H9 (cell line): ENCODE measurements around the gene AFAP1. TPM values are rescaled to one million over a fixed set of nuclear protein-coding genes. Genes with fewer than 3 reads are reported as not detected.

ENCODE experiments used
- DNase-seq: peaks from one replicate; pipeline ENCODE4 v3.0.0-alpha.2; 2017
- H2AFZ ChIP-seq: one replicate; pipeline ENCODE4 v1.6.1; 2013; ENCODE audit warnings: mild to moderate bottlenecking, low read length, control low read depth, moderate library complexity
- H2AK5ac ChIP-seq: 2 replicates; pipeline ENCODE4 v1.6.1; 2013; ENCODE audit warnings: low read length, control low read depth, mixed read lengths; ENCODE audit not compliant: insufficient read length
- H2BK120ac ChIP-seq: one replicate; pipeline ENCODE4 v1.6.1; 2013; ENCODE audit warnings: low read depth, mild to moderate bottlenecking, low read length, control low read depth, inconsistent platforms; ENCODE audit not compliant: poor library complexity, severe bottlenecking
- H2BK12ac ChIP-seq: 2 replicates; pipeline ENCODE4 v1.6.1; 2013; ENCODE audit warnings: low read length, control low read depth, mixed read lengths, low read depth; ENCODE audit not compliant: insufficient read length
- H2BK15ac ChIP-seq: 2 replicates; pipeline ENCODE4 v1.6.1; 2013; ENCODE audit warnings: low read depth, low read length, control low read depth
- H2BK20ac ChIP-seq: one replicate; pipeline ENCODE4 v1.6.1; 2013; ENCODE audit warnings: low read depth, mild to moderate bottlenecking, low read length, control low read depth, inconsistent platforms; ENCODE audit not compliant: poor library complexity, severe bottlenecking
- H2BK5ac ChIP-seq: 2 replicates; pipeline ENCODE4 v1.6.1; 2013; ENCODE audit warnings: low read length, control low read depth, mixed read lengths; ENCODE audit not compliant: insufficient read length
- H3K14ac ChIP-seq: 2 replicates; pipeline ENCODE4 v1.6.1; 2013; ENCODE audit warnings: low read length, control low read depth; ENCODE audit not compliant: insufficient read depth
- H3K18ac ChIP-seq: 2 replicates; pipeline ENCODE4 v1.6.1; 2013; ENCODE audit warnings: low read depth, mild to moderate bottlenecking, mixed read lengths, low read length, control low read depth; ENCODE audit not compliant: insufficient read length
- H3K23ac ChIP-seq: 2 replicates; pipeline ENCODE4 v1.6.1; 2013; ENCODE audit warnings: low read length, control low read depth, mixed read lengths, low read depth; ENCODE audit not compliant: insufficient read length
- H3K23me2 ChIP-seq: 2 replicates; pipeline ENCODE4 v1.6.1; 2013; ENCODE audit warnings: low read depth, mild to moderate bottlenecking, mixed read lengths, low read length, control low read depth; ENCODE audit not compliant: insufficient read length, poor library complexity, severe bottlenecking
- H3K27ac ChIP-seq: 2 replicates; pipeline ENCODE4 v1.5.1; 2013; ENCODE audit warnings: low read length, control low read depth, mixed read lengths, low read depth; ENCODE audit not compliant: insufficient read length
- H3K27me3 ChIP-seq: 2 replicates; pipeline ENCODE4 v1.6.1; 2013; ENCODE audit warnings: low read length, control low read depth, inconsistent platforms; ENCODE audit not compliant: insufficient read depth
- H3K4ac ChIP-seq: 2 replicates; pipeline ENCODE4 v1.6.1; 2013; ENCODE audit warnings: low read depth, mild to moderate bottlenecking, control low read depth, inconsistent platforms, low read length, moderate library complexity
- H3K4me1 ChIP-seq: 2 replicates; pipeline ENCODE4 v1.6.1; 2013; ENCODE audit warnings: low read length, control low read depth, inconsistent platforms; ENCODE audit not compliant: insufficient read depth
- H3K4me2 ChIP-seq: 2 replicates; pipeline ENCODE4 v1.6.1; 2013; ENCODE audit warnings: low read length, control low read depth, mixed read lengths; ENCODE audit not compliant: insufficient read length, insufficient read depth
- H3K56ac ChIP-seq: 2 replicates; pipeline ENCODE4 v1.6.1; 2013; ENCODE audit warnings: low read depth, mild to moderate bottlenecking, mixed read lengths, low read length, control low read depth; ENCODE audit not compliant: insufficient read length
- H3K79me1 ChIP-seq: 2 replicates; pipeline ENCODE4 v1.6.1; 2013; ENCODE audit warnings: low read depth, mild to moderate bottlenecking, moderate library complexity, low read length, control low read depth, inconsistent platforms; ENCODE audit not compliant: insufficient read depth, poor library complexity, severe bottlenecking
- H3K79me2 ChIP-seq: 2 replicates; pipeline ENCODE4 v1.6.1; 2013; ENCODE audit warnings: low read length, control low read depth, inconsistent platforms; ENCODE audit not compliant: insufficient read depth
- H3K9ac ChIP-seq: 2 replicates; pipeline ENCODE4 v1.6.1; 2013; ENCODE audit warnings: low read length, control low read depth, mixed read lengths; ENCODE audit not compliant: insufficient read length; ENCODE audit errors: extremely low read depth
- H3K9me3 ChIP-seq: one replicate; pipeline ENCODE4 v1.6.1; 2013; ENCODE audit warnings: low read depth, low read length, inconsistent platforms; ENCODE audit not compliant: control insufficient read depth
- H3T11ph ChIP-seq: one replicate; pipeline ENCODE4 v1.6.1; 2013; ENCODE audit warnings: mild to moderate bottlenecking, low read length, control low read depth, inconsistent platforms
- H4K20me1 ChIP-seq: one replicate; pipeline ENCODE4 v1.6.1; 2013; ENCODE audit not compliant: control insufficient read depth, insufficient read length, insufficient read depth
- H4K5ac ChIP-seq: 2 replicates; pipeline ENCODE4 v1.6.1; 2013; ENCODE audit warnings: low read depth, mild to moderate bottlenecking, mixed read lengths, low read length, control low read depth; ENCODE audit not compliant: insufficient read length
- H4K8ac ChIP-seq: replicated peaks from 2 replicates; pipeline ENCODE4 v1.6.1; 2013; ENCODE audit warnings: low read length, control low read depth, mixed read lengths, low read depth; ENCODE audit not compliant: insufficient read length
- H4K91ac ChIP-seq: 2 replicates; pipeline ENCODE4 v1.6.1; 2013; ENCODE audit warnings: low read depth, mild to moderate bottlenecking, moderate library complexity, mixed read lengths, low read length, control low read depth; ENCODE audit not compliant: insufficient read length
- H3K27ac Mint-ChIP-seq, 3 experiments: 2 replicates in 2 of 3; 3 replicates in 1 of 3; pipeline ENCODE4 v1.8.0; 2020 to 2021; ENCODE audit warnings: mixed read lengths in 3 of 3, mild to moderate bottlenecking in 1 of 3, moderate library complexity in 1 of 3
- H3K27me3 Mint-ChIP-seq: 2 replicates; pipeline ENCODE4 v1.8.0; 2021; ENCODE audit warnings: low read depth, mild to moderate bottlenecking, moderate library complexity, mixed read lengths
- H3K36me3 Mint-ChIP-seq, 3 experiments: 2 replicates in 2 of 3; 3 replicates in 1 of 3; pipeline ENCODE4 v1.8.0; 2020 to 2021; ENCODE audit warnings: low read depth in 3 of 3, mixed read lengths in 3 of 3; ENCODE audit not compliant: insufficient read depth in 1 of 3
- H3K4me1 Mint-ChIP-seq, 2 experiments: 2 replicates each; pipeline ENCODE4 v1.8.0; 2020; ENCODE audit warnings: mixed read lengths in 2 of 2
- H3K4me3 Mint-ChIP-seq, 2 experiments: 2 replicates in 1 of 2; 3 replicates in 1 of 2; pipeline ENCODE4 v1.8.0; 2020 to 2021; ENCODE audit warnings: mild to moderate bottlenecking in 2 of 2, mixed read lengths in 2 of 2, moderate library complexity in 1 of 2
- H3K9me3 Mint-ChIP-seq, 2 experiments: 2 replicates in 1 of 2; 3 replicates in 1 of 2; pipeline ENCODE4 v1.8.0; 2020; ENCODE audit warnings: mild to moderate bottlenecking in 2 of 2, mixed read lengths in 2 of 2, moderate library complexity in 1 of 2
- CTCF ChIP-seq: fragments of 200-600 bp; sonication (generic); conservative IDR thresholded peaks from 3 replicates; pipeline ENCODE4 v1.8.0; 2021; ENCODE audit warnings: antibody characterized with exemption, mild to moderate bottlenecking
- WGBS: extraction: QIAGEN DNeasy Blood & Tissue Kit; methylation state at CpG from one replicate; pipeline ENCODE4 v1.1.7; 2013; ENCODE audit warnings: missing lambda C conversion rate, low lambda C conversion rate, mixed read lengths; ENCODE audit not compliant: insufficient read length; ENCODE audit errors: extremely low coverage; 5-methylcytosine and 5-hydroxymethylcytosine counted together
- total RNA-seq: library from RNA; stranded (reverse); gene quantifications from 2 replicates; pipeline ENCODE4 v1.2.1, GENCODE V29; 2021

The AFAP1 gene
- total RNA-seq, 1 experiment from 2014 or later = 6.5 TPM

GRCh38 chr4:7879127-7879526 lies 60.5 kb downstream of the AFAP1 start:
- no CpG with 5 or more reads among the region's 6 CpGs for WGBS
- Histone ChIP-seq H3K27me3 (no peaks in the 10 kb centered on the region), H2AFZ (no peak overlapping the region), H3K56ac (no peak overlapping the region), H3K9ac (no peak overlapping the region), H4K8ac (no peak overlapping the region), H3K18ac (no peak overlapping the region), H3K79me1 (no peaks in the 10 kb centered on the region), H2BK120ac (no peak overlapping the region), H2BK5ac (no peak overlapping the region), H3T11ph (no peak overlapping the region), H3K23ac (no peak overlapping the region), H2AK5ac (no peak overlapping the region), H4K5ac (no peak overlapping the region), H3K14ac (no peak overlapping the region), H3K4me2 (no peak overlapping the region), H3K27ac (no peak overlapping the region), H3K4me1 (peaks cover 3% of the 10 kb centered on the region; the same call in 1 of the 2 replicates), H3K9me3 (no peaks in the 10 kb centered on the region), H3K23me2 (no peaks in the 10 kb centered on the region), H3K79me2 (peaks cover 2% of the 10 kb centered on the region; the same call in 1 of the 2 replicates), H2BK15ac (no peak overlapping the region), H4K91ac (no peak overlapping the region), H3K4ac (no peak overlapping the region), H2BK12ac (no peak overlapping the region), H2BK20ac (no peak overlapping the region), H4K20me1 (no peaks in the 10 kb centered on the region)
- DNase-seq = no peak
- Mint-ChIP-seq H3K9me3 (peaks cover 0 to 3% of the 10 kb centered on the region in 2 experiments; a peak in 1 of 5 replicates), H3K4me3 (no peak overlapping the region), H3K27ac (no peak overlapping the region; a peak in 1 of 7 replicates), H3K36me3 (peaks cover 0 to 4% (median 0%) of the 10 kb centered on the region in 3 experiments; a peak in 2 of 7 replicates), H3K27me3 (no peaks in the 10 kb centered on the region; the same call in 1 of the 2 replicates), H3K4me1 (peaks cover 12 to 23% of the 10 kb centered on the region in 2 experiments)
- no peak for TF ChIP-seq CTCF
